ENCODE measurements around the gene MOSMO.

MOSMO gene

DNA sequence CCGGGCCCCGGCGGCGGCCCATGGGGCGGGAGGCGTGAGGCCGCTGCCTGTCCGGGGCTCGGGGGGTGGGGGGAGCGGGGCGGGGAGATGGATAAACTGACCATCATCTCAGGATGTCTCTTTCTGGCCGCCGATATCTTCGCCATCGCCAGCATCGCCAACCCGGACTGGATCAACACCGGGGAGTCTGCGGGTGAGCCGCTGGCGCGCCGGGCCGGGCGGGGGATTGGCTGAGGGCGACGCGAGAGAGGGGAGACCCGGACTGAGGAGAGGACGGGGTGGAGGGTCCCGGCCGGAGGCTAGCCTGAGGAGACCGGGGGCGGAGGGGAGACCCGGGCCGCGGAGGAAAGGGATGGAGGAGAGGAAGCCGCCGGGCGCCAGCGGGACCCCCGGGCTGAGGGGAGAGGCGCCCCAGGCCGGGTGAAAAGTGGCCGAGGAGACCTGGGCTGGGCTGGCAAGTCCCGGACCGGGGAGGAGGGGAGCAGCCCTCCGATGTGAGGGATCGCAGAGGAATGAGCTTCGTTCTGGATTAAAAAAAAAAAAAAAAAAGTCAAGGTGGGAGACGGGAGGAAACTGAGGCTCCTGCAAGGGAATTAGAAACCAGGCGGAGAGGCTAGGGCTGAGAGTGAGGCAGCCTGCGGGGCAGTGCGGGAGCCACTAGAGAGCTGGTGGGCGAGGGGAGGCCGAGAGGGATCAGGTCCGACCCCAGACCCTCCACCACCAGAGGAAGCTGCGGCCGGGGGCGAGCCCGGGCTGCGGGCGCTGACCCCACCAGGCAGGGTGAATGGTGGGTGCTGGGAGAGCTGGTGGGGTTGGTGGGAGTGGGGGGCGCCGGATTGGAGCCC is 526 bp downstream of the MOSMO start:
- TF ChIP-seq, protein P1, sequence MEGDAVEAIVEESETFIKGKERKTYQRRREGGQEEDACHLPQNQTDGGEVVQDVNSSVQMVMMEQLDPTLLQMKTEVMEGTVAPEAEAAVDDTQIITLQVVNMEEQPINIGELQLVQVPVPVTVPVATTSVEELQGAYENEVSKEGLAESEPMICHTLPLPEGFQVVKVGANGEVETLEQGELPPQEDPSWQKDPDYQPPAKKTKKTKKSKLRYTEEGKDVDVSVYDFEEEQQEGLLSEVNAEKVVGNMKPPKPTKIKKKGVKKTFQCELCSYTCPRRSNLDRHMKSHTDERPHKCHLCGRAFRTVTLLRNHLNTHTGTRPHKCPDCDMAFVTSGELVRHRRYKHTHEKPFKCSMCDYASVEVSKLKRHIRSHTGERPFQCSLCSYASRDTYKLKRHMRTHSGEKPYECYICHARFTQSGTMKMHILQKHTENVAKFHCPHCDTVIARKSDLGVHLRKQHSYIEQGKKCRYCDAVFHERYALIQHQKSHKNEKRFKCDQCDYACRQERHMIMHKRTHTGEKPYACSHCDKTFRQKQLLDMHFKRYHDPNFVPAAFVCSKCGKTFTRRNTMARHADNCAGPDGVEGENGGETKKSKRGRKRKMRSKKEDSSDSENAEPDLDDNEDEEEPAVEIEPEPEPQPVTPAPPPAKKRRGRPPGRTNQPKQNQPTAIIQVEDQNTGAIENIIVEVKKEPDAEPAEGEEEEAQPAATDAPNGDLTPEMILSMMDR (IDR thresholded peaks at IDR 0.05; ENCODE audit: borderline replicate concordance, insufficient read depth, low read depth, low read length): no peak

DNA sequence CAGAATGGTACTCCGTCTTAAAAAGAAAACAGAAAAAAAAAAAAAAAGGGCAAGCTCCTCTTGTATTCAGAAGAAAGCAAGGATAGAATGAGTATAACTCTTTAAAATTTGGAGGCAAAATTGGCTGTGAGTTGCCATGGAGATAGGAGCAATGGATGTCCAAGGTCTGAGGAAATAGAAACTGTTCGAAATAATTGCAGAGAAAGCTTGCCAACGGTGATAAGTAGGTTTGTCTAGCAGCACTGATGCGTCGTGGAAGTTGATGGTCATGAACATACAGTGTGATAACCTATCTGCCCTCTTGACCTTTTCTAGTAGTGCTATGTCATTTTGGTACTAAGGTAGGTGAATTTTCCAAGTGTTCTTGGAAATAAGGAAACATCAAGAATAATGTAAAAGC is 3.0 kb downstream of the MOSMO start:
- TF ChIP-seq, protein P1 (IDR thresholded peaks at IDR 0.05; ENCODE audit: borderline replicate concordance, insufficient read depth, low read depth, low read length): no peak
- no peak overlapping the region for H3K4me3 ChIP-seq (ENCODE audit: low read depth, low read length)

More for the DNA sequence above, 526 bp downstream of the MOSMO start:
- peak overlapping the region; percentile 65 for H3K4me3 ChIP-seq (ENCODE audit: low read depth, low read length)

DNA sequence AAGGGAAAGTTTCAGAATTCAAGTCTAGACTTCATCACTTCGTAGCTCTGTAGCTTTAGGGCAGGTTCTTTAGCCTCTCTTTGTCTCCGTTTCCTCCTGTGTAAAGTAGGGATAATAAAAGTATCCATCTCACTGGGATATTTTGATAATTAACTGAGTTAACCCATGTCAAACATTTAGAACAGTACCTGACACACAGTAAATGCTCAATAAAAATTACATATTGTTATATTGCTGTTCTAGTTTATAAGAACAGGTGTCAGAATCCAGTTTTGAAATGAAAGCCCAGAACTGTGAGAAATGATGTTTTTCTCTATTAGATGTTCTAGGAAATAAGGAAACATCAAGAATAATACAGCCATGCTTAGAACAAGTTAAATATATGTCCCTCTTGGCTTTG is 4.3 kb downstream of the MOSMO start:
- TF ChIP-seq, protein P1 (IDR thresholded peaks at IDR 0.05; ENCODE audit: borderline replicate concordance, insufficient read depth, low read depth, low read length): no peak
- H3K4me3 ChIP-seq (ENCODE audit: low read depth, low read length): no peak overlapping the region

DNA sequence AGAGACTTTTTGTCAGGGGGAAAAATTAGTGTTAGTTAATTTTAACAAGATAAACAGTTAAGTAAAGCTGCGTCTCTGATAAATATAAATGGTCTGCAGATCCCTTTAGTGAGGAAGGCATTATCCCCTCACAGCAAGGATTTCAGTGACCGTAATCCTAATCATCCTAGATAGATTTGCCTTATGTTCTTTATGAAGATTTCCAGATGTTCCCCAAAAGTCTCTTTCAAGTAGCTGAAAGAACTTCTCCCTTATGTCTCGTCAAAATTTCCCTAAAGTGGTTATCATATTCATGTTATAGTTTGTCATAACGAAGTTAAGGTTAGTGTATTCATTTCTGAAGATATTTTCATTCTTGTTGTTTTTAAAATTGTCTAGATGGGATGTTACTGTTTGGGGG is 5.6 kb downstream of the MOSMO start:
- H3K4me3 ChIP-seq (ENCODE audit: low read depth, low read length): no peak overlapping the region
- TF ChIP-seq, protein P1 (IDR thresholded peaks at IDR 0.05; ENCODE audit: borderline replicate concordance, insufficient read depth, low read depth, low read length): no peak

DNA sequence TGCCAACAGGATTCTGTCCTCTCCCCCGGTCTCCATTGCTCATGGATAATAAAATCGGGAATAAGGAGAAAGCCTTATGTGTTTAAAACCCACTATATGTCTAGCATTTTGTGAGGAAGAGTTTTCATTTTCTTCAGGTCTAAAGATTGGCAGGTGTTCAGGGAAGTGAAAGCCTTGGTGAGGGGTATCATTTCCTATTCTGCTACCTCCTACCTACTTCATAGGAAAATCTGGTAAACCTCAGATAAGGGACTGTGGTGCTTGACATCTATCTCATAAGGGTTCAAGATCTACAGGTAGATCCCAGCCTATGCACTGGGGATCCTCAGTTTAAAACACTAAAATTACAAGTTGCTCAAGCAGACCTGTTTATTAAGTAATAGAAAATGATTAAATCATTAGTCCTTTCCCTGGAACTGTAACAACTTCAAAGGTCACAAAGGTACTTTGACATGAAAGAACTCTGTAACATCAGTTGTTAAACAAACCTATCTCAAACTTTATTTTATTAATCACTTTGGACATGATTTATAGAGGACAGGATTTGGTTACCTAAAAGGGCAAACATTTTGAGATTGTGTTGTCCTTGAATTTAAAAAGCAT is 6.5 kb downstream of the MOSMO start:
- no peak overlapping the region for H3K4me3 ChIP-seq (ENCODE audit: low read depth, low read length)
- TF ChIP-seq, protein P1 (IDR thresholded peaks at IDR 0.05; ENCODE audit: borderline replicate concordance, insufficient read depth, low read depth, low read length): no peak

DNA sequence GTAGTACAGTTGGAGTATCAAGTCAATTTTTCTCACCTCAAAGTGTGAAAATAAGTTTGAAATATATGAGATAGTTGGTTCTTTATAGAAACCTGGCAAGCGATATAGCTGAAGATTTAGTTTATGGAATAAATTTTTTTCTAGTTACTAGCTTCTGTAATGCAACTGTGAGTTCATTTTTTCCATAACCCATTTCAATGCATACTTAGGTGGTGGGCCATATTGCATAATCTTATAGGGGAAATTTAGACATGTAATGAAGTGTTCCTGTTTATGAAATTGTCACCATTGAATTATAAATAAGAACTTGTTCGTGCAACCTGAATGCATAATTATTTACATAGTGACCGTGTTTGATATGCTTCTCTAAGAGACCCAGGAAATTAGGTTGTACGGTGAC is 9.0 kb downstream of the MOSMO start:
- TF ChIP-seq, protein P1 (IDR thresholded peaks at IDR 0.05; ENCODE audit: borderline replicate concordance, insufficient read depth, low read depth, low read length): no peak

DNA sequence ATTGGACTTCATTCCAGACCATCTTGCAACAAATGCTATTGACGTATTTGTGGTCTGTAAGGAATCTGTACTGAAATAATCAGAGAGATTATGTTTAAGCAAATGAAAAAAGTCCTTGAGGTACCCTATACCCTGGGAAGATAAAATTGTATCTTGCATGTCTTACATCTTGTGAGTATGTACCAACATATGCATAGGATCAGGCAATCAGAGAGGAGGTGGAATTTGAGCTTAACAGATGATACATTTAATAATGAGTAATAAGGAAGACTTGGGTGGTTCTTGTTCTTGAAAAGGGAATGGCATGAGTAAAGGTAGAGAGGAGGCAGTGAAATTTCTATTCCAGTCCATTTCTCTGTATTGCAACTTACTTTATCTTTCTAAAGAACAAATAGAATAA is 10.6 kb downstream of the MOSMO start:
- no peak overlapping the region for H3K4me3 ChIP-seq (ENCODE audit: low read depth, low read length)
- TF ChIP-seq, protein P1 (IDR thresholded peaks at IDR 0.05; ENCODE audit: borderline replicate concordance, insufficient read depth, low read depth, low read length): no peak

More for the DNA sequence above, 9.0 kb downstream of the MOSMO start:
- no peak overlapping the region for H3K4me3 ChIP-seq (ENCODE audit: low read depth, low read length)

Data from GM12875 (cell line).